ENCODE data around the gene MICAL2. TPM values are rescaled to one million over a fixed set of nuclear protein-coding genes. Genes with fewer than 3 reads are reported as not detected.

MICAL2 gene
- polyA plus RNA-seq, 2 of the 4 experiments (the other 2 are of a cell fraction), result 39.8 to 42.1 TPM

GRCh38 chr11:12085371-12086251, 24.8 kb upstream of the MICAL2 start (continued):
- peak; percentile 70 for TF ChIP-seq EHF (CRISPR knock-in tag; IDR thresholded peaks at IDR 0.05)
- no peak for TF ChIP-seq HEYL (CRISPR knock-in tag; IDR thresholded peaks at IDR 0.05)
- TF ChIP-seq JUNB (IDR thresholded peaks at IDR 0.05), result no peak
- TF ChIP-seq HDAC2 (IDR thresholded peaks at IDR 0.05), result no peak
- peak; percentile 81 for TF ChIP-seq HOXA7 (CRISPR knock-in tag; IDR thresholded peaks at IDR 0.05)
- no peak for TF ChIP-seq HES2 (IDR thresholded peaks at IDR 0.05)
- TF ChIP-seq HOXB13 (CRISPR knock-in tag; IDR thresholded peaks at IDR 0.05; ENCODE audit: low read depth), result peak; percentile 76; the same call in 1 of the 2 replicates
- 0 out of 2 replicates have a peak, but pooled peaks have one; percentile 57 for TF ChIP-seq ZSCAN20 (CRISPR knock-in tag; IDR thresholded peaks at IDR 0.05)
- TF ChIP-seq POLR2AphosphoS2 (conservative IDR thresholded peaks at IDR 0.05; ENCODE audit: low read length), result no peak
- TF ChIP-seq CEBPB (IDR thresholded peaks at IDR 0.05), result peak in 1 of 2 experiments; percentile 19; a peak in 1 of 4 replicates
- no peak for TF ChIP-seq ELK1 (IDR thresholded peaks at IDR 0.05; ENCODE audit: low read depth, low read length)
- no peak for TF ChIP-seq EHMT2 (IDR thresholded peaks at IDR 0.05; ENCODE audit: low read depth)
- TF ChIP-seq RARB (CRISPR knock-in tag; IDR thresholded peaks at IDR 0.05), result no peak
- TF ChIP-seq ESRRA (IDR thresholded peaks at IDR 0.05; ENCODE audit: borderline replicate concordance, low read length), result no peak
- no peak; the same call in 1 of the 2 replicates for TF ChIP-seq ATOH8 (CRISPR knock-in tag; IDR thresholded peaks at IDR 0.05; ENCODE audit: low read depth)
- TF ChIP-seq RCOR1 (IDR thresholded peaks at IDR 0.05; ENCODE audit: low read depth, low read length), result no peak
- TF ChIP-seq TFCP2L1 (CRISPR knock-in tag; IDR thresholded peaks at IDR 0.05), result no peak
- peak; percentile 79; the same call in 1 of the 2 replicates for TF ChIP-seq FOXS1 (CRISPR knock-in tag; IDR thresholded peaks at IDR 0.05)

- DNase-seq (ENCODE audit: low read depth in 1 of 2, low spot score in 1 of 2), result peak; percentile 89 to 92
- FAIRE-seq, result peak; percentile 54
- WGBS (ENCODE audit: missing lambda C conversion rate), result 6% methylated on average over 3 of the region's 3 CpGs
- H3K4me1 ChIP-seq, result peaks cover 68% of the 10 kb centered on the region
- peak overlapping the region; percentile 82 for H3K4me2 ChIP-seq
- peak overlapping the region; percentile 24; the same call in 1 of the 3 replicates for H3K4me3 ChIP-seq
- CTCF ChIA-PET, result interaction anchor here (0.8 to 9.1 kb wide), 21 partner anchors 8 to 200 kb away, joined by 3 to 92 read pairs (median 6); no protein-coding TSS in a partner anchor
- peak; percentile 83 to 89 for ATAC-seq
- POLR2A ChIA-PET, result interaction anchor here (0.6 to 4.2 kb wide), 13 partner anchors 8 to 1277 kb away, joined by 3 to 56 read pairs (median 4); partner anchors contain the start of genes EIF4G2 and MICAL2
- H3K27ac ChIP-seq, result peak overlapping the region; percentile 96 to 97
- H3K9me3 ChIP-seq, result peaks cover 3% of the 10 kb centered on the region; the same call in 1 of the 3 replicates
- TF ChIP-seq CTCF (IDR thresholded peaks at IDR 0.05) (no peak), CBX2 (IDR thresholded peaks at IDR 0.05; ENCODE audit: borderline replicate concordance, low read depth) (no peak), CBX8 (IDR thresholded peaks at IDR 0.05) (no peak), USF2 (IDR thresholded peaks at IDR 0.05) (0 out of 2 replicates have a peak, but pooled peaks have one; percentile 6), EHMT2 (IDR thresholded peaks at IDR 0.05; ENCODE audit: low read depth) (no peak), MAFK (IDR thresholded peaks at IDR 0.05; ENCODE audit: partially characterized antibody) (no peak), MAX (IDR thresholded peaks at IDR 0.05) (peak; percentile 60; the same call in 1 of the 2 replicates), HMGXB4 (CRISPR knock-in tag; IDR thresholded peaks at IDR 0.05; ENCODE audit: borderline replicate concordance) (no peak), ELK1 (IDR thresholded peaks at IDR 0.05; ENCODE audit: low read depth, low read length) (no peak), POLR2AphosphoS2 (conservative IDR thresholded peaks at IDR 0.05; ENCODE audit: low read length) (no peak), HES2 (IDR thresholded peaks at IDR 0.05) (no peak)
Measured at GRCh38 chr11:12086271-12087074, 23.9 kb upstream of the MICAL2 start.

Data from A549 (cell line).